ENCODE measurements around the gene ARHGAP22.

ARHGAP22 gene

DNA sequence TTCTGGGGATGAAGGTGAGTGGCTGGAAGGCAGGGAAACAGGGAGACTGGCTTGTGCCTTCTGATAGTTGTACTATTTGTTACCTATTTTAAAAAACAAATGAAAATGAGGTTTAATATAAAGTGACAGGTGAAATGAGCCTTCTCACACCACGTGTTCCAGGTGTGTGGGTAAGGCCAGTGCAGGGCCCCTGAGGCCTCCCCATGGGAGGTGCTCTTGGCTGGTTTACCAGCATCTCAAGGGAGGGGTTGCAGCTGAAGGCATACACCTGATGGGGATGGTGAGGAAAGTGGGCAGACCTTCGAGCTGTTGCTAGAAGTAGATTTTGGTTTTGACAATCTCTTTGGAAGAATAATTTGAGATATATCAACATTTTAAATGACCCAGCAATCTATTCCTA is 103.6 kb downstream of the ARHGAP22 start:
- TF ChIP-seq, protein P1, sequence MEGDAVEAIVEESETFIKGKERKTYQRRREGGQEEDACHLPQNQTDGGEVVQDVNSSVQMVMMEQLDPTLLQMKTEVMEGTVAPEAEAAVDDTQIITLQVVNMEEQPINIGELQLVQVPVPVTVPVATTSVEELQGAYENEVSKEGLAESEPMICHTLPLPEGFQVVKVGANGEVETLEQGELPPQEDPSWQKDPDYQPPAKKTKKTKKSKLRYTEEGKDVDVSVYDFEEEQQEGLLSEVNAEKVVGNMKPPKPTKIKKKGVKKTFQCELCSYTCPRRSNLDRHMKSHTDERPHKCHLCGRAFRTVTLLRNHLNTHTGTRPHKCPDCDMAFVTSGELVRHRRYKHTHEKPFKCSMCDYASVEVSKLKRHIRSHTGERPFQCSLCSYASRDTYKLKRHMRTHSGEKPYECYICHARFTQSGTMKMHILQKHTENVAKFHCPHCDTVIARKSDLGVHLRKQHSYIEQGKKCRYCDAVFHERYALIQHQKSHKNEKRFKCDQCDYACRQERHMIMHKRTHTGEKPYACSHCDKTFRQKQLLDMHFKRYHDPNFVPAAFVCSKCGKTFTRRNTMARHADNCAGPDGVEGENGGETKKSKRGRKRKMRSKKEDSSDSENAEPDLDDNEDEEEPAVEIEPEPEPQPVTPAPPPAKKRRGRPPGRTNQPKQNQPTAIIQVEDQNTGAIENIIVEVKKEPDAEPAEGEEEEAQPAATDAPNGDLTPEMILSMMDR (IDR thresholded peaks at IDR 0.05; ENCODE audit: insufficient read depth, missing control alignments), result no peak
- no peak for FAIRE-seq
- DNase-seq (ENCODE audit: insufficient read length, low spot score), result no peak

DNA sequence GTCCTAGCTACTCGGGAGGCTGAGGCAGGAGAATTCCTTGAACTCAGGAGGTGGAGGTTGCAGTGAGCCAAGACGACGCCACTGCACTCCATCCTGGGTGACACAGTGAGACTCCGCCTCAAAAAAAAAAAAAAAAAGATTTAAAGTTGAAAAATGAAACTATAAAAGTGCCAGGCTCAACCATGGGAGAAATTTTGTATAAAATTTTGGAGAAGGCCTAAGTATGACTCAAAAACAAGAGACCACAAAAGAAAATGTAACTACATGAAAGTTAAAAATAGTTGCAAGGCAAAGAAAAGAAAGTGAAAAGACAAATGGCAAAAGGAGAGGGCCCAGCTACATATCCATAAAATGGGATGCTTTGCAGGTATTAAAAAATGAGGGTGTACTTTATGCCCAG is 104.1 kb downstream of the ARHGAP22 start:
- no peak for FAIRE-seq
- TF ChIP-seq, protein P1 (IDR thresholded peaks at IDR 0.05; ENCODE audit: insufficient read depth, missing control alignments), result no peak
- no peak for DNase-seq (ENCODE audit: insufficient read length, low spot score)

DNA sequence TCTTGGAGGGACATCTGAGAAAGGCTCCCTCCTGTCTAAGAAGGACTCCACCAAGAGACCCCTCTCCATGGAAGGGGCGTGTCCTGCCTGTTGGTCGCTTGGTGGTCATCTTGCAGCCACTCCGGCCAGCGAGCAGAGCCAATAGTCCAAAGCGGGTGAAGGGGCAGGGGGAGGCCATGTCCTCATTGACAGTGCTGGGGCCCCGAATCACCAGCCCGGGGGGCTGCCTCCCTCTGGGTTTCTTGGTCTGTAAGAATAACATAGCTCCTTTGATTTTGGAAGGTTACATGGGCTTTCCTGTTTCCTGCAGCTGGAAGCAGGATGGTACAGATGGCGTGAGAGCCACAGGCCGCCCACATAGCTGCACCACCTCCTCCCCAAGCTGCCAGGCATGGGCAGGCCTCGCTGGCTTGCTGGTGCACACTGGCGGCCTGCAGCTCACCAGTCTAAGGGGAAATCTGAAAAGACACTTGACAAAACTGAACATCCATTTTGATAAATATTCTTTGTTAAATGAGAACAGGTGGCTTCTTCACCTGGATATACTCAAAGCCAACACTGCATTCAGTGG is 105.8 kb downstream of the ARHGAP22 start:
- DNase-seq (ENCODE audit: insufficient read length, low spot score) (no peak), FAIRE-seq (no peak)
- TF ChIP-seq, protein P1 (IDR thresholded peaks at IDR 0.05; ENCODE audit: insufficient read depth, missing control alignments), result no peak

DNA sequence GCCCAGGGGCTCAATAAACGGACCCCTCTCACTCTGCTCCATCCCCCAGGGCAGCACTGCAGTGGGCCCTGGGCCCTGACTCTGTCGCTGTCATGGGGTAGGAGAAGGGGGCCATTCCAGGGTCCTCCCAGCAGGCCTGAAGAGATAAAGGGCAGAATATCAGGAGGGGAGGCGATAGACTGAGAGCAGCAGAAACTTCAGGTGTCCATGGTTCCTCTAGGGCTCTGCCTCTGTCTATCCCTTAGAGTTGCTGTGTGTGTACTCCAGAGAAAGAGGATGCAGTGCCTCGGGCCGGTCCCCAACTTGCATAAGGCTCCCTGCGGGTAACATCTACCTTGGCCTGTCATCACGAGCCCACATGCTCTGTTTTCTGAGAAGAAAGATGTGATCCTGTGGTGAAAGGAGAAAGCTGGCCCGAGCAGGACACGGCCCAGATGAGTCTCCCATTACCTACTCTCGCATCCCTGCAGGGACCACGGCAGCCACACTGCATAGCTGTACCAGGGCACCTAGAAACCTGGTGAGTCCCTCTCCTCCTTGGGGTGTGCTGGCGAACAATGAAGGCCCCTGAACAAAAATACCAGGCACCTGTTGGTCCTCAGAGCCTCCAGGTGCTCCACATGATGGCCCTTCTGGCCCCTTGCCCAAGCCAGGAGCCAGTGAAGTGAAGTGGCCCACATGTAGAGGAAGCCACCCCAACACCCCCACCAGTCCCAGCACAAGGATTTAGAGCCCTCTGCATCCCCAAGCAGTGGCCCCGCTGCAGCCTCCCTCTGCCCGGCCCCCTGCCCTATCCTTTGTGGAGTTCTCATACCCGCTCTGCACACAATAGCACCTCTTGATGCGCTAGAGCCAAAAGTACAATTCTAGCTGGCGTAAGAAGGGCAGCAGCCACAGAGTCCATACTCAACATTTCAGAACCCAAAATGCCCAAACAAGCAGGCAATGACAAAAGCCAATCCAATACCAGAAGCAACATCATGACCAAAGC is 106.8 kb downstream of the ARHGAP22 start:
- TF ChIP-seq, protein P1 (IDR thresholded peaks at IDR 0.05; ENCODE audit: insufficient read depth, missing control alignments), result no peak
- FAIRE-seq, result no peak
- DNase-seq (ENCODE audit: insufficient read length, low spot score), result no peak

DNA sequence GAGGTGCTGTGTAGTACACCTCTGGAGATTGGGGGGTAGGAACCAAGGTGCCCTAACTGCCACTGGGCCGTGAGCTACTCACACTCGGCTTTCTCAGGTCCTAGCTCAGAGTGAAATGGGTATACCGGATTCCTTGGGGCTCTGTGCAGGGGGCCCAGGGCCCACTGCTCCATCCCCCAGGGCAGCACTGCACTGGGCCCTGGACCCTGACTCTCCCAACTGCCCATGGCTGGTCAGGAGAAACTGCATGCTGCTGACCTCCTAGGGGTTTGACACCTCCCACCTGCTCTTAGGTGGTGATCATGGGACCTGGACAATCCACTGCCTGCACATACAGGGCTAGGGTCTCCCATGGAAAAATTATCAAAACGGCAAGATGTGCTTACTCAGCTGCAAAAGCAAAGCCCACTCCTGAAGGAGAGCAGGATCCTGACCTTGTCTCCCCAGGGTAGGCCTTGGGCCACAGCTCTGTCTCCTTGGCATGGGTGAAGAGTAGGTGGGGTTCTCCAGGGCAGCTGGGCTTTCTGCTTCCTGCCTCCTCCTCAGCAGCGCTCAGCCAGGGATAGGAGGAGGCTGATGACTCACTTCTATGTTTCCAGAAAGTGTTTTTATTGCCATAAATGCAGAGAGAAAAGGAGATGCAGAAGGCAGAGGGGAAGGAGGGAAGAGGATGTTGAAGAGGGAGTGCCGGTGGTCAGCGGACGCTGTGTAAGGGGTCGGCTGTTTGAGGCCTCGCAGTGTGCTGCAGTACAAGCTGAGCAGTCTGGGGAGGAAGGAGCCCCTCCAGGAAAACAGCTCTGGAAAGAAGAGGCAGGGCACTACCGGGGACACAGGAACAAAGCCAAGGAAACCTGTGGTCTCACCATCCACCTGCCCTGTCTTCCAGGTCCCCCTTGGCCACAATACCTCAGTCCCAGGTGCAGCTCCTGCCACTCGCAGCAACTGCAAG is 107.8 kb downstream of the ARHGAP22 start:
- TF ChIP-seq, protein P1 (IDR thresholded peaks at IDR 0.05; ENCODE audit: insufficient read depth, missing control alignments), result no peak
- FAIRE-seq (no peak), DNase-seq (ENCODE audit: insufficient read length, low spot score) (no peak)

DNA sequence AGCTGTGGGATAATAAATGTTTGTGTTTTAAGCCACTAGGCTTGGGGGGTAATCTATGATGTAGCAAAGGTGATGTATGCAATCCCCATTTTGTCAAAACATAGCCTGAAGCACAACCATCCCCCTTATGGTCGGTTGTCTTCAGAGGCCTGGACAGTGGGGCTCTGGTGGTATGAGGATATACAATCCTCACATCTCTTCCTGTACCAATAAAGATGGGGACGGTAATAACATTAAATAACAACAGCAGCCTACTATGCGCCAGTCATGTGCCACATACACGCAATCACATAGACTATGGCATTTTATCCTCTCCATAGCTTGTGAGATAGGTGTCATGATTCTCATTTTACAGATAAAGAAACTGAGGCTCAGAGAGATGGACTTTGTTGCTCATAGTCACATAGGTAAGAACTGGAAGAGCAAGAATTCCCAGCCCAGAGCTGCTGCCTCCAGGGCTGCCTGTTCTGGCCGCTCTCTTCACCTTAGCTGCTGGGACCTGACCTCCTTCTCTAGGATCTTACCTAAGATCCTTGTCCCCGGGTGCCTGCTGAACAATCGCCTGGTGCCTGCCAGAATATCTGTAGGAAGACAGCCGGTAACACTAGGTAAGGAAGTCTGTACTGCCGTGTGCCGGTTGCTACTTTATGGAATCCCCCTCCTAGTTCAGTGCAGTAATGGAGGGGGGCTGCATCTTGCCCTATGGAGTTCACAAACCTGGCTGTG is 108.6 kb downstream of the ARHGAP22 start:
- no peak for DNase-seq (ENCODE audit: insufficient read length, low spot score)
- TF ChIP-seq, protein P1 (IDR thresholded peaks at IDR 0.05; ENCODE audit: insufficient read depth, missing control alignments), result no peak
- no peak for FAIRE-seq

Data from D721Med (cell line).